Pancreas (tissue), 10 donors: ENCODE results near the gene C12orf43. TPM values are rescaled to one million over a fixed set of nuclear protein-coding genes. Genes with fewer than 3 reads are reported as not detected.

Experiments used
- ATAC-seq, 4 donors: fragments of 200-7000 bp; cut with Tn5 transposase; one replicate each; pipeline versions ENCODE4 v1.8.0 to v1.9.1; 2020; ENCODE audit warnings: mild to moderate bottlenecking in 4 of 4, moderate library complexity in 4 of 4
- DNase-seq, 6 donors: peaks; one replicate each; pipeline ENCODE4 v3.0.0-alpha.2; 2020
- FAIRE-seq: peaks from 2 replicates; lab custom pipeline; 2012; peaks lifted over from hg19 to GRCh38; lab: Jason Lieb, UNC
- H3K27ac ChIP-seq, 4 donors: fragments of 200-600 bp; sonication (generic); 1 replicate in 3 of 4; 2 replicates in 1 of 4; pipeline versions ENCODE4 v1.5.0 to v1.8.0; 2020
- H3K27me3 ChIP-seq, 4 donors: fragments of 200-600 bp; one replicate each; pipeline ENCODE4 v1.8.0; 2021
- H3K36me3 ChIP-seq, 3 donors: fragments of 200-600 bp; sonication (generic) in 1 of 3; one replicate each; pipeline versions ENCODE4 v1.5.0 to v1.8.0; 2020 to 2021
- H3K4me1 ChIP-seq, 3 donors: fragments of 200-600 bp; one replicate each; pipeline ENCODE4 v1.8.0; 2021
- H3K4me3 ChIP-seq, 4 donors: fragments of 200-600 bp; sonication (generic) in 2 of 4; one replicate each; pipeline versions ENCODE4 v1.5.0 to v1.8.0; 2020 to 2021
- H3K9me3 ChIP-seq, 4 donors: fragments of 200-600 bp; one replicate each; pipeline ENCODE4 v1.8.0; 2021
- CTCF ChIP-seq, 4 donors: fragments of 200-600 bp; sonication (generic) in 3 of 4; IDR thresholded peaks; one replicate each; pipeline versions ENCODE4 v1.5.0 to v1.8.0; 2021; ENCODE audit warnings: antibody characterized with exemption in 4 of 4
- WGBS, 2 donors: extraction: QIAGEN DNeasy Blood & Tissue Kit; methylation state at CpG; one replicate each; pipeline ENCODE4 v1.1.7; 2013; 5-methylcytosine and 5-hydroxymethylcytosine counted together
- intact Hi-C, 3 donors: fragments of 100-400 bp; cut with DNase I; formaldehyde crosslinking; loops; one replicate each; pipeline versions ENCODE4 v1.11.1 to v1.14.2; 2022
- polyA plus RNA-seq, 2 donors: library from polyadenylated mRNA; stranded (reverse); fragments of 200-250 nt; gene quantifications; one replicate each; pipeline ENCODE4 v1.2.3, GENCODE V29; 2013
- total RNA-seq, 6 donors: library from RNA; stranded (reverse); fragmentation: NEBNext Ultra II Directional in 4 of 6; extraction: Animal tissue kit (Norgen Biotek cat#: 25700) in 4 of 6; gene quantifications; one replicate each; pipeline versions ENCODE4 v1.2.1 to v1.2.4, GENCODE V29; 2021 to 2023
- donor health status: healthy with polysubstance abuse.
- donor health status: DM: no; HTN: no; CAD: no; lungs with moderate emphysema.
- donor health status: DM: no; HTN: no; CAD: no.
- donor health status: control.
- donor health status: control.
- donor health status: Bipolar disorder and iron deficiency.
- donor health status: DM: yes; HTN: yes; CAD: no.
- donor health status: DM: no; HTN: no; CAD: no.
- donor health status: DM: no; HTN: no; CAD: no.
- donor health status: DM: yes; HTN: yes; CAD: no.

The C12orf43 gene
- total and polyA plus RNA-seq, 8 donors, result 4.5 to 7.9 (median 6.8) TPM

DNA sequence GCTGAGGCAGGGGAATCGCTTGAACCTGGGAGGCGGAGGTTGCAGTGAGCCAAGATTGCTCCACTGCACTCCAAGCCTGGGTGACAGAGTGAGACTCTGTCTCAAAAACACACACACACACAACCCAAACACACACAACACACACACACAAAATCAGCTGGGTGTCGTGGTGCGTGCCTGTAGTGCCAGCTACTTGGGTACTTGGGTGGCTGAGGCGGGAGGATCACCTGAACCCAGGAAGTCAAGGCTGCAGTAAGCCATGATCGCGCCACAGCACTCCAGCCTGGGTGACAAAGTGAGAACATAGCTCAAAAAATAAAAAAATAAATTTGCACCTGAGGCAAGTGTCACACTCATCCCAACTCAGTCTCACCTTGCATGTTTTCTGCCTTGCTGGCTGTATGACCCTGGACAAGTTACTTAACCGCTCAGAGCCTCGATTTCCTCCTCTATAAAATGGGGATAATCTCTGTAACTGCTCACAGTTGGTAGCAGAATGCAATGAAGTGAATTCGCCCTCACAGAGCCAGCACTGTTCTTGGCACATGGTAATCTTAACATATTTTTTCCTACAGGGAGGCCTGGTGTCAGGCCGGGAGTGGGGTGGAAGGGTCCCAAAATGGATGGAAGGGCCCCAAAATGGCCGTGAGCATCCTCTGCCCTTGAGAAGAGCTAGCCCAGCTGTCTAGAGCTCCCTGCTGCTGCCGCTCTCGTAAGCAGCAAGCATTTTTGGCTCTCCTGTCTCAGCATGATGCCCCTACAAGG lies 38.6 kb downstream of the C12orf43 start:
- TF ChIP-seq CTCF (IDR thresholded peaks at IDR 0.05), result no peak
- peak in 2 of 4 donors; percentile 7 to 20 for ATAC-seq
- Histone ChIP-seq H3K27ac (peak overlapping the region in 3 of 4 donors; percentile 59 to 95 (median 88)), H3K9me3 (no peaks in the 10 kb centered on the region), H3K4me1 (peaks cover 5 to 21% (median 19%) of the 10 kb centered on the region in 3 donors), H3K4me3 (peak overlapping the region; percentile 10 to 65 (median 49)), H3K36me3 (peaks cover 0 to 13% (median 0%) of the 10 kb centered on the region in 3 donors), H3K27me3 (no peaks in the 10 kb centered on the region)
- peak in 1 of 6 donors; percentile 23 for DNase-seq
- intact Hi-C loops, result no loop called here
- FAIRE-seq, result no peak
- 24 to 30% methylated on average over 14 of the region's 14 CpGs for WGBS, 2 donors

GRCh38 chr12:120972870-120973543 lies 43.3 kb downstream of the C12orf43 start:
- Histone ChIP-seq H3K9me3 (no peaks in the 10 kb centered on the region), H3K4me1 (peaks cover 0 to 16% (median 8%) of the 10 kb centered on the region in 3 donors), H3K36me3 (peaks cover 0 to 37% (median 0%) of the 10 kb centered on the region in 3 donors), H3K27me3 (no peaks in the 10 kb centered on the region), H3K4me3 (no peak overlapping the region), H3K27ac (peak overlapping the region in 1 of 4 donors; percentile 19)
- intact Hi-C loops, result no loop called here
- DNase-seq (peak in 2 of 6 donors; percentile 6 to 11), FAIRE-seq (no peak), ATAC-seq (peak in 2 of 4 donors; percentile 17 to 26)
- TF ChIP-seq CTCF (IDR thresholded peaks at IDR 0.05), result no peak
- 63 to 67% methylated on average over 10 of the region's 10 CpGs for WGBS, 2 donors

DNA sequence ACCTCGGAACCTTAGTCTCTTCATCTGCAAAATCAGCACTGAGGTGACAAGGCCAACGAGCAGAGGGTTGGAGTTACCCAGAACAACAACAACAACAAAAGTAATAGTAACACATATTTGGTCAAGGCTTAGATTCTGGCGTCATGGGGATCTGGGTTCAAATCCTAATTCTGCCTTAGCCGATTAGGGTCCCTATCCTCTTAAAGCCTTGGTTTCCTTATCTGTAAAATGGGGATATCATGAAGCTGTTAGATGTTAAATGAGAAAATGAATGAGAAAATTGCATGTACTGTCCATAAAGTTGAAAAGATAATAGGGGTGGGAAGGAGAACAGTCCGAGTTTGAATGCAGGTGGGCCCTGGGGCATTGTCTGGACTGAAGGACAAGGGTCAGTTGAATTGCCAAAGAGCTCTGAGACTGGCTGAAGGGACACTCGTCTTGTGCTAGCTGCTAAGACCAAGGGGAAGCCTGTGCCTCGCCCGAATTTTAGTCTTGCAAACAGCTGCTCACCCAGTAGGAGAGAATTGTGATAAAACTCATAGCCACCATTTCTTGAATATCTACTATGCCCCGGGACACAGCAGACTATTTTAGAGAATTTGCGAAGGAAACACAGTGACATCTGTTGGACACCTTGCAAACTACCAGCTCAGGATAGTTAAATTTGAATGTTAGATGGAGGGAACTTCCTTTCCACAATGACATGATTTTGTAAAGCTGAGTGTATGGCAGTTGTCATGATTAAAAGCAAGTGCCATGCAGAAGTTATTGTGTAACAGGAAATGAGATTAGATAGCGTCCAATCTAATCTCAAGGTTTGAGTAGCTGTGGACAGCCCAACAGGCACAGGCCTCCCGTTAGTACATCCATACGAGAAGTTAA lies 44.7 kb downstream of the C12orf43 start:
- no peaks in the 10 kb centered on the region for H3K27me3 ChIP-seq
- H3K4me3 ChIP-seq, result no peak overlapping the region
- intact Hi-C loops, result no loop called here
- H3K36me3 ChIP-seq, result peaks cover 0 to 37% (median 0%) of the 10 kb centered on the region in 3 donors
- ATAC-seq (peak; percentile 70 to 93 (median 89)), FAIRE-seq (peak; percentile 65), DNase-seq (peak in 3 of 6 donors; percentile 3 to 35 (median 6))
- H3K27ac ChIP-seq, result no peak overlapping the region
- no peaks in the 10 kb centered on the region for H3K9me3 ChIP-seq
- H3K4me1 ChIP-seq, result peaks cover 0 to 6% (median 0%) of the 10 kb centered on the region in 3 donors
- WGBS, 2 donors, result 29% methylated on average over 13 of the region's 13 CpGs
- peak; percentile 17 to 68 (median 52) for TF ChIP-seq CTCF (IDR thresholded peaks at IDR 0.05)

GRCh38 chr12:120970310-120970709 lies 46.0 kb downstream of the C12orf43 start:
- FAIRE-seq, result no peak
- no peaks in the 10 kb centered on the region for H3K9me3 ChIP-seq
- no peak for DNase-seq
- no peak overlapping the region for H3K27ac ChIP-seq
- ATAC-seq, result no peak
- H3K4me1 ChIP-seq, result peaks cover 0 to 6% (median 0%) of the 10 kb centered on the region in 3 donors
- no peak for TF ChIP-seq CTCF (IDR thresholded peaks at IDR 0.05)
- 78 to 79% methylated on average over 3 of the region's 3 CpGs for WGBS, 2 donors
- H3K36me3 ChIP-seq, result peaks cover 0 to 37% (median 0%) of the 10 kb centered on the region in 3 donors
- H3K27me3 ChIP-seq, result no peaks in the 10 kb centered on the region
- H3K4me3 ChIP-seq, result no peak overlapping the region
- intact Hi-C loops, result no loop called here
